Mucosa of rectum (tissue), 2 donors: ENCODE results near the gene RETREG1.
"Not testable (repeated sequence)": the region's sequence is repeated elsewhere in the genome, so short reads cannot be mapped to it uniquely, and the experiment has no call there.

ENCODE experiments used
- H3K27ac ChIP-seq, 2 donors: one replicate each; pipeline ENCODE4 v1.7.0; 2013; ENCODE audit warnings: inconsistent platforms in 2 of 2, low read depth in 2 of 2, low read length in 2 of 2
- H3K27me3 ChIP-seq, 2 donors: one replicate each; pipeline ENCODE4 v1.7.0; 2013; ENCODE audit warnings: low read length in 2 of 2; ENCODE audit not compliant: control insufficient read depth in 2 of 2, insufficient read depth in 2 of 2
- H3K36me3 ChIP-seq, 2 donors: one replicate each; pipeline ENCODE4 v1.7.0; 2013; ENCODE audit warnings: low read length in 2 of 2; ENCODE audit not compliant: control insufficient read depth in 2 of 2, insufficient read depth in 2 of 2
- H3K4me1 ChIP-seq, 2 donors: one replicate each; pipeline ENCODE4 v1.7.0; 2013; ENCODE audit warnings: low read length in 2 of 2, mild to moderate bottlenecking in 1 of 2; ENCODE audit not compliant: control insufficient read depth in 2 of 2, insufficient read depth in 2 of 2
- H3K4me3 ChIP-seq, 2 donors: one replicate each; pipeline ENCODE4 v1.7.0; 2013; ENCODE audit warnings: low read length in 2 of 2
- H3K9ac ChIP-seq, 2 donors: one replicate each; pipeline ENCODE4 v1.7.0; 2013; ENCODE audit warnings: low read length in 2 of 2, low read depth in 1 of 2, mild to moderate bottlenecking in 1 of 2
- H3K9me3 ChIP-seq, 2 donors: one replicate each; pipeline ENCODE4 v1.7.0; 2013; ENCODE audit warnings: low read length in 2 of 2; ENCODE audit not compliant: control insufficient read depth in 2 of 2
- donor health status: healthy.
- donor health status: Normal muscosa, but diverticular disease.

The RETREG1 gene

DNA sequence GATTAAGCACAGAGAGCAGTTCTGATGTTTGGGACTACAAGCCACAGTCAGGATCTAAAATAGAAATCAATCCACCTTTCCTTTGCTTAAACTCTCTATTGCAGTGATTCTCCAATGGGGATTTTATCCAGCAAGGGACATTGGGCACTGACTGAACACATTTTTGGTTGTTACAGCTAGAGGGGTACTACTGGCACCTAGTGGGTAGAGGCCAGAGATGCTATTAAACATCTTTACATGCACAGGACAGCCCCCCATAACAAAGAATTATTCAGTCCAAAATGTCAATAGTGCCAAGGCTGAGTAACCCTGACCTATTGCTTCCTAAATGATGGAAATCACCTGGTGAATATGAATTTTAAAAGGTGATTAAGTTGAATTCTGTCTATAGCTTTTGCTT, 163.2 kb downstream of the RETREG1 start:
- Histone ChIP-seq H3K9ac (no peak overlapping the region), H3K27me3 (no peaks in the 10 kb centered on the region), H3K27ac (no peak overlapping the region), H3K36me3 (peaks cover 73 to 77% of the 10 kb centered on the region in 2 donors), H3K4me1 (peaks cover 4 to 6% of the 10 kb centered on the region in 2 donors), H3K9me3 (no peaks in the 10 kb centered on the region), H3K4me3 (no peak overlapping the region)

DNA sequence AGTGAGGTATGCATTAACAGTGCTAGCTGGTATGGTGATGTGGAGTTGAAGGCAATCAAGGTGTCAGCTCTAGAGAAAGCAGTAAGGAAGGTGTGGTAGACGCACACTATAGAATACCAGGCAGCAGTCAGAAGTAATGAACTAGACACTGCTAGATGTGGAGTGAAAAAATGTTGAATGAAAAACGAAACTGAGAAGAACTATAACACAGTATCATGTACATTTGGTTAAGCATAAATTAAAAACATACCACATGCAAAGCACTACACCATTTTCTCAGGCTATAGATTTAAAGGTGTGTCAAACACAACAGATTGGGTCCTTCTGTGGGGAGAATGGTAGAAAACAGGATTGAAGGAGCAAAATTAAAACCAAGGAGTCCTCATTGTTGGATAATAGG, 166.6 kb downstream of the RETREG1 start:
- H3K27ac ChIP-seq: no peak overlapping the region
- peaks cover 54 to 64% of the 10 kb centered on the region in 2 donors for H3K36me3 ChIP-seq
- H3K27me3 ChIP-seq: no peaks in the 10 kb centered on the region
- H3K4me1 ChIP-seq: no peaks in the 10 kb centered on the region
- H3K9me3 ChIP-seq: no peaks in the 10 kb centered on the region
- no peak overlapping the region for H3K4me3 ChIP-seq
- H3K9ac ChIP-seq: no peak overlapping the region

DNA sequence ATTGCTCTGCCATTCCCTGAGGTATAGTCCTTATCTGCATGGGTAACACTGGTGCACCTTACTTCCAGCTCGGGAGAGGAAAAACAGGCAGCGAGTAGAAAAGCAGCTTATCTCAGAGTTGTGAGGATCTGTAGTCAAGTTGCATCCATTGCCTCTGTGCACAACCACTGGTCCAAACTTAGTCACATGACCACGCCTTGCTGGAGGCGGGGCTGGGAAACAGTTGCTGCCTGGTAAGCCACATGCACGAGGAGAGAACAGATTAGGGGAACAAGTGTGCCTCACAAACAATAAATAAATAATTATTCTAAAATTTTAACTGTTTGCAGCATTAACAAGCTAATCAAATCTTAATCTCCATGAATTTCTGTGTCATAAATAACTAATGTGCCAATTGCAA, 169.8 kb downstream of the RETREG1 start:
- H3K36me3 ChIP-seq: peaks cover 38 to 47% of the 10 kb centered on the region in 2 donors
- H3K4me3 ChIP-seq: no peak overlapping the region
- H3K4me1 ChIP-seq: no peaks in the 10 kb centered on the region

DNA sequence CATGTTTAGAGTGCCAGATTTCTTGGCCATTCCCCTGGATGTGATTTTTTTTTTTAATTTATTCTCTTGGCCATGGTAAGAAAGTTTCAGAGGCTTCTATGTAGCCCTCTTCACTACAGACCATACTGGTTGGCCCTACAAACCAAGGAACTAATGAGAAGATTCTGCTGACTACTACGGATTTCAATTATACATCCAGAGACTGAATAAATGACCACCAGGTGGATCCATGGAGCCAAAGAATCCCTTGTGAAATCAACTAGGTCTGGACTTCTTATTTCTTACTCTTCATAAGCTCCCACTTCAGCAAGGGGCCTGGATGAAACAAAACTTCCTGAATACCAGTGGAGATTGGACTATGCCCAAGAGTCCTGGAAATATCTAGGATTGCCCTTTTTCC, 178.8 kb downstream of the RETREG1 start:
- Histone ChIP-seq H3K36me3 (no peaks in the 10 kb centered on the region), H3K4me1 (no peaks in the 10 kb centered on the region)

More for the DNA sequence above, 169.8 kb downstream of the RETREG1 start:
- Histone ChIP-seq H3K27me3 (no peaks in the 10 kb centered on the region), H3K9me3 (no peaks in the 10 kb centered on the region), H3K27ac (no peak overlapping the region), H3K9ac (no peak overlapping the region)

DNA sequence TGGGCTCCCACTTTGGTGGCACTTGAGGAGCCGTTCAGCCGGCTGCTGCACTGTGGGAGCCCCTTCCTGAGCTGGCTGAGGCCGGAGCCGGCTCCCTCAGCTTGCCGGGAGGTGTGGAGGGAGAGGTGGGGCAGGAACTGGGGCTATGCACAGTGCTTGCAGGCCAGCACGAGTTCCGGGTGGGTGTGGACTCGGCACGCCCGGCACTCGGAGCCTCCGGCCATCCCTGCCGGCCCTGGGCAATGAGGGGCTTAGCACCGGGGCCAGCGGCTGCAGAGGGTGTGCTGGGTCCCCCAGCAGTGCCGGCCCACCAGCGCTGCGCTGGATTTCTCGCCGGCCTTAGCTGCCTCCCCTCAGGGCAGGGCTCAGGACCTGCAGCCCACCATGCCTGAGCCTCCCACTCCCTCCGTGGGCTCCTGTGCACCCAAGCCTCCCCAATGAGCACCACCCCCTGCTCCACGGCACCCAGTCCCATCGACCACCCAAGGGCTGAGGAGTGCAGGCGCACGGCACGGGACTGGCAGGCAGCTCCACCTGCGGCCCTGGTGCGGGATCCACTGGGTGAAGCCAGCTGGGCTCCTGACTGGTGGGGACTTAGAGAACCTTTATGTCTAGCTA, 180.6 kb downstream of the RETREG1 start:
- not testable (repeated sequence) for H3K27ac ChIP-seq, H3K4me1 ChIP-seq, H3K9me3 ChIP-seq, H3K4me3 ChIP-seq, H3K27me3 ChIP-seq, H3K9ac ChIP-seq, H3K36me3 ChIP-seq

More for the DNA sequence above, 178.8 kb downstream of the RETREG1 start:
- H3K9me3 ChIP-seq: no peaks in the 10 kb centered on the region
- H3K27ac ChIP-seq: no peak overlapping the region
- H3K9ac ChIP-seq: no peak overlapping the region
- H3K4me3 ChIP-seq: no peak overlapping the region
- H3K27me3 ChIP-seq: no peaks in the 10 kb centered on the region

DNA sequence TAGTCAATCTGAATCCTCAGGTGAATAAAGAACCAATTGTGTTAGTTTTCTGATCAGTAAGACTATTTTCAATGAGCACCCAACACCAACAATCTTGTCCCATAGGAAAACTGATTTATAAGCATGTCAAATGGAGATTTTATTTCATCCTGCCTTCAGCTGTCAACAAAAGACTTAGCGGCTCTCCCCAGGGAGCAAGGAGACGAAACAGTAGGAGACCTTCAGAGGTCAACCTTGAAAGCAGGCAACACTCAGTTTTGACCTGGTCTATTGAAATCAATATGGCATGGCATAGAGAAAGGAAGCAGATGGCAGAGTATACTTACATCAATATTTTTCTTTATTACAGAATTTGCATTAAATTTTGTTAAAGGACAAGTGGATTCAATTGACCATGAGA, 185.3 kb downstream of the RETREG1 start:
- H3K9ac ChIP-seq: no peak overlapping the region
- H3K27me3 ChIP-seq: peaks cover 2 to 3% of the 10 kb centered on the region in 2 donors
- H3K9me3 ChIP-seq: no peaks in the 10 kb centered on the region
- H3K27ac ChIP-seq: no peak overlapping the region
- no peaks in the 10 kb centered on the region for H3K4me1 ChIP-seq
- H3K36me3 ChIP-seq: no peaks in the 10 kb centered on the region
- no peak overlapping the region for H3K4me3 ChIP-seq

DNA sequence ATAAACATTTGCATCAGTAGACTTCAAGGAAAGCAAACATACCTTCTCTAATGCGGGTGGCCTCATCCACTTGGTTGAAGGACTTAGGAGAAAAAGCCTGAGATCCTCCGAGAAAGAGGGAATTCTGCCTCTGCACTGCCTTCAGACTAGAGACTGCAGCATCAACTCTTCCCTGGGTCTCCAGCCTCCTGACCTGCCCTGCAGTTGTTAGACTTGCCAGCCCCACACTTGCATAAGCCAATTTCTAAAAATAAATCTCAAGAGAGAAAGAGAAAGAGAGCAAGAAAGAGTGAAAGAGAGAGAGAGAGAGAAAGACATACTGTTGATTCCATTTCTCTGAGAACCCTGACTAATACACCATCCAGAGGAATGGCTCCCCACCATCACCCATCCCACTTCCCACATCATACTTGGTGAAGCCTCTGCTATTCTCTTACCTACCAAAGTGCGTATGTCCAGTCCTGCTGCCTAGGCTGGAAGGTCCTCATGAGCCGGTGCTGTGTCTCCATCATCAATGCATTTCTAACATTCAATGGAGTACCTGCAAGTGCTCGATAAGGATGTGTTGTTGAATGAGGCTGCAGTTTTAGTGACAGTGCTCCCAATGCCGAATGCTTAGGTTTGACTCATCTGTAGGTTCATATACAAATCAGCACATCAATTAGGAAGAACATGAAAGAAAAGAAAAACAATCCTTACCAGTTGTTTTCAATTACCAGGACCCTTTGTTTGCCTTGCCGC, 186.3 kb downstream of the RETREG1 start:
- peaks cover 2 to 3% of the 10 kb centered on the region in 2 donors for H3K27me3 ChIP-seq
- no peaks in the 10 kb centered on the region for H3K36me3 ChIP-seq
- H3K9me3 ChIP-seq: no peaks in the 10 kb centered on the region
- H3K9ac ChIP-seq: no peak overlapping the region
- H3K4me3 ChIP-seq: no peak overlapping the region
- H3K4me1 ChIP-seq: no peaks in the 10 kb centered on the region
- H3K27ac ChIP-seq: no peak overlapping the region

DNA sequence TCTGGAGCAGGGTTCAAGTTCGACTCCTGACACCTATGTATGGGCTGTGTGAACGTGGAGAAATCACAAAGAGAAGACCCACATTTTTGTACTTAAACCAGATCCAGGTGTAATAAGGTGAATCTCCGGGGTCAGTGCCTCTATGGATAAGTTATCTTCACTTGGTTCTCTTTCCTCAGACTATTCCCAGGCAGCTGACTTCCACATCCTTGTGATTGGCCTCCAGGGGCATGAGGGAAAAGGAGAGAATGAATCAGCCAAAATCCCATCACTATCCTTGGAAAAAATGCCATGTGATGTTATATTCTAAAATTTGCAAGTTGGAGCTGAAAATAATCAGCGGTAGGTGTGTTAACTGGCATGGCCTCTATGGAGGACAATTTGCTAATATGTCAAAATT, 188.4 kb downstream of the RETREG1 start:
- Histone ChIP-seq H3K4me3 (no peak overlapping the region), H3K4me1 (no peaks in the 10 kb centered on the region), H3K36me3 (no peaks in the 10 kb centered on the region), H3K9me3 (no peaks in the 10 kb centered on the region), H3K27ac (no peak overlapping the region), H3K9ac (no peak overlapping the region), H3K27me3 (peaks cover 2 to 3% of the 10 kb centered on the region in 2 donors)

DNA sequence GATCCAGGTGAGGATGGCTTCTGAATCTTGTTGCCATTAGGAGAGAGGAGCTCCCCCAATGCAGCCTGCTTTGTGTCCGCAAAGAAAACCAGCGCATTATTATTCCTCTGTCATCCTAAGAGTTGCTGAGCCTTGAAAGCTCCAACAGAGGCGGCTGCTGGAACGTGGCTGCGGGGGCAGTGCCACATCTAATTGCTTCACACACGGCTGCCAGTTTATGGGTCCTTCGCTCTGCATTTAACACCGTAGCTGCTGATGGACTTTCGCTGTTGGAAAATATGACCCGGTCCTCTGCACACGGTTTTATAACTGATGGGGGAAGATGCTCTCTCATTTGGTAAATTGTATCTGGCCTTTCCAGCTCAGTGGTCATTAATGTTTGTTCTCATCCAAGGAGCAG, 189.2 kb downstream of the RETREG1 start:
- H3K4me3 ChIP-seq: no peak overlapping the region

More for the DNA sequence above, 189.2 kb downstream of the RETREG1 start:
- Histone ChIP-seq H3K27me3 (peaks cover under 1 to 3% of the 10 kb centered on the region in 2 donors), H3K9me3 (no peaks in the 10 kb centered on the region), H3K27ac (no peak overlapping the region), H3K36me3 (no peaks in the 10 kb centered on the region), H3K4me1 (no peaks in the 10 kb centered on the region), H3K9ac (no peak overlapping the region)
